GM18519 (cell line): ENCODE measurements around the gene CNNM2.
"Not testable (repeated sequence)": the region's sequence is repeated elsewhere in the genome, so short reads cannot be mapped to it uniquely, and the experiment has no call there.

Experiments
- ATAC-seq: cut with Tn5 transposase; IDR thresholded peaks from one replicate; pipeline ENCODE4 v1.9.1; 2021; ENCODE audit warnings: mild to moderate bottlenecking, moderate library complexity; ENCODE audit not compliant: unreplicated experiment, low FRiP score

Gene CNNM2

GRCh38 chr10:102923601-102924000 is 5.5 kb downstream of the CNNM2 start:
- no peak for ATAC-seq

- ATAC-seq = no peak
Observed at GRCh38 chr10:102926842-102927241, 8.7 kb downstream of the CNNM2 start.

- no peak for ATAC-seq
Observed at GRCh38 chr10:102927311-102928010, 9.4 kb downstream of the CNNM2 start.

GRCh38 chr10:102928442-102928841 is 10.3 kb downstream of the CNNM2 start:
- not testable (repeated sequence) for ATAC-seq

- ATAC-seq = no peak
Observed at GRCh38 chr10:102930720-102931119, 12.6 kb downstream of the CNNM2 start.

- ATAC-seq = no peak
Observed at GRCh38 chr10:102931643-102932042, 13.5 kb downstream of the CNNM2 start.

- ATAC-seq = no peak
Observed at GRCh38 chr10:102935505-102935904, 17.4 kb downstream of the CNNM2 start.

- no peak for ATAC-seq
Observed at GRCh38 chr10:102935939-102936605, 18.0 kb downstream of the CNNM2 start.

- ATAC-seq = no peak
Observed at GRCh38 chr10:102941401-102941800, 23.3 kb downstream of the CNNM2 start.

GRCh38 chr10:102945449-102945848 is 27.4 kb downstream of the CNNM2 start:
- ATAC-seq = no peak

GRCh38 chr10:102945962-102946361 is 27.9 kb downstream of the CNNM2 start:
- ATAC-seq = no peak

GRCh38 chr10:102946992-102947391 is 28.9 kb downstream of the CNNM2 start:
- no peak for ATAC-seq

GRCh38 chr10:102948176-102948575 is 30.1 kb downstream of the CNNM2 start:
- no peak for ATAC-seq

GRCh38 chr10:102948786-102949185 is 30.7 kb downstream of the CNNM2 start:
- no peak for ATAC-seq

GRCh38 chr10:102949916-102950315 is 31.8 kb downstream of the CNNM2 start:
- no peak for ATAC-seq

GRCh38 chr10:102951316-102951715 is 33.2 kb downstream of the CNNM2 start:
- ATAC-seq = no peak

- no peak for ATAC-seq
Observed at GRCh38 chr10:102959360-102959759, 41.3 kb downstream of the CNNM2 start.

- ATAC-seq = no peak
Observed at GRCh38 chr10:102960157-102960556, 42.1 kb downstream of the CNNM2 start.

- ATAC-seq = no peak
Observed at GRCh38 chr10:102962267-102962666, 44.2 kb downstream of the CNNM2 start.

- ATAC-seq = no peak
Observed at GRCh38 chr10:102962951-102963755, 45.1 kb downstream of the CNNM2 start.

- no peak for ATAC-seq
Observed at GRCh38 chr10:102963756-102964025, 45.6 kb downstream of the CNNM2 start.

- not testable (repeated sequence) for ATAC-seq
Observed at GRCh38 chr10:102964064-102964463, 46.0 kb downstream of the CNNM2 start.
